Sigmoid colon (tissue), 4 donors: ENCODE data around the gene ENDOV.

Experiments used
- POLR2A ChIP-seq, 2 donors: fragments of 450-650 bp; IDR thresholded peaks; one replicate each; pipeline ENCODE4 v1.6.1; 2016; ENCODE audit warnings: antibody characterized with exemption in 2 of 2, mild to moderate bottlenecking in 2 of 2, moderate library complexity in 2 of 2
- POLR2AphosphoS5 ChIP-seq, 4 donors: sonication (generic); formaldehyde crosslinking; IDR thresholded peaks; one replicate each; pipeline ENCODE4 v1.6.1; 2017; ENCODE audit warnings: antibody characterized with exemption in 4 of 4
- TF ChIP-seq, protein P1 (sequence below), 4 experiments: fragments of 450-650 bp in 3 of 4; fragments of 200-600 bp in 1 of 4; IDR thresholded peaks; one replicate each; pipeline ENCODE4 v1.5.1; 2016 to 2019; ENCODE audit warnings: antibody characterized with exemption in 4 of 4, mild to moderate bottlenecking in 3 of 4, moderate library complexity in 2 of 4

GRCh38 chr17:80442323-80442659 is 27.3 kb downstream of the ENDOV start:
- TF ChIP-seq, protein P1, sequence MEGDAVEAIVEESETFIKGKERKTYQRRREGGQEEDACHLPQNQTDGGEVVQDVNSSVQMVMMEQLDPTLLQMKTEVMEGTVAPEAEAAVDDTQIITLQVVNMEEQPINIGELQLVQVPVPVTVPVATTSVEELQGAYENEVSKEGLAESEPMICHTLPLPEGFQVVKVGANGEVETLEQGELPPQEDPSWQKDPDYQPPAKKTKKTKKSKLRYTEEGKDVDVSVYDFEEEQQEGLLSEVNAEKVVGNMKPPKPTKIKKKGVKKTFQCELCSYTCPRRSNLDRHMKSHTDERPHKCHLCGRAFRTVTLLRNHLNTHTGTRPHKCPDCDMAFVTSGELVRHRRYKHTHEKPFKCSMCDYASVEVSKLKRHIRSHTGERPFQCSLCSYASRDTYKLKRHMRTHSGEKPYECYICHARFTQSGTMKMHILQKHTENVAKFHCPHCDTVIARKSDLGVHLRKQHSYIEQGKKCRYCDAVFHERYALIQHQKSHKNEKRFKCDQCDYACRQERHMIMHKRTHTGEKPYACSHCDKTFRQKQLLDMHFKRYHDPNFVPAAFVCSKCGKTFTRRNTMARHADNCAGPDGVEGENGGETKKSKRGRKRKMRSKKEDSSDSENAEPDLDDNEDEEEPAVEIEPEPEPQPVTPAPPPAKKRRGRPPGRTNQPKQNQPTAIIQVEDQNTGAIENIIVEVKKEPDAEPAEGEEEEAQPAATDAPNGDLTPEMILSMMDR (IDR thresholded peaks at IDR 0.05): no peak
- no peak for TF ChIP-seq POLR2A (IDR thresholded peaks at IDR 0.05)
- no peak for TF ChIP-seq POLR2AphosphoS5 (IDR thresholded peaks at IDR 0.05)
